DMS153 (cell line): ENCODE results near the gene NOP10.
"Not testable (repeated sequence)": the region's sequence is repeated elsewhere in the genome, so short reads cannot be mapped to it uniquely, and the experiment has no call there.

Experiments used
- DNase-seq: peaks from one replicate; lab custom pipeline; 2025; lab: John Stamatoyannopoulos, UW

The NOP10 gene

GRCh38 chr15:34358367-34358766 lies 15.4 kb upstream of the NOP10 start:
- DNase-seq = no peak

GRCh38 chr15:34357653-34358052 lies 14.7 kb upstream of the NOP10 start:
- no peak for DNase-seq

GRCh38 chr15:34355241-34355640 lies 12.3 kb upstream of the NOP10 start:
- DNase-seq = no peak

DNA sequence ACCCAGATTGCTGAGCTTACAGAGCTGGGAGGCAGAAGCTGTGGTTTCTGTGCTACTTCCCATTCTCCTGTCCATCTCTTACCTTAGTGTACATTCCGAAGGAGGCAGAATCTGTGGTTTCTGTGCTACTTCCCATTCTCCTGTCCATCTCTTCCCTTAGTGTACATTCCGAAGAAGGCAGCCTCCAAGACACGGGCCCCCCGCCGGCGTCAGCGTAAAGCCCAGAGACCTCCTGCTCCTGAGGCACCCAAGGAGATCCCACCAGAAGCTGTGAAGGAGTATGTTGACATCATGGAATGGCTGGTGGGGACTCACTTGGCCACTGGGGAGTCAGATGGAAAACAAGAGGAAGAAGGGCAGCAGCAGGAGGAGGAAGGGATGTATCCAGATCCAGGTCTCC lies 11.3 kb upstream of the NOP10 start:
- DNase-seq = no peak

DNA sequence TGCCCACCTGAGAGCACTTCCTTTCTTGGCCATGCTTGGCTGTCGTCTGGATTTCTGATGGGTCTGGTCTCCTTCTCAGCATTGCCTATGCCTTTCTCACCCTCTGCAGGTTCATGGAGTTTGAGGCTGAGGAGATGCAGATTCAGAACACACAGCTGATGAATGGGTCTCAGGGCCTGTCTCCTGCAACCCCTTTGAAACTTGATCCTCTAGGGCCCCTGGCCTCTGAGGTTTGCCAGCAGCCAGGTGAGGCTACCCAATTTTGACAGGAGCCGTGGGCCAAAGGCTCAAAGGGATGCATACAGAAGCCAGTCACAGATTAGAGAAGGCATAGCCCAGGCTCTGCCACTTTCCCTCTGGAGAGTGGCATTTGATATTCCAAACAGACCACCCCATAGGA lies 10.7 kb upstream of the NOP10 start:
- no peak for DNase-seq

DNA sequence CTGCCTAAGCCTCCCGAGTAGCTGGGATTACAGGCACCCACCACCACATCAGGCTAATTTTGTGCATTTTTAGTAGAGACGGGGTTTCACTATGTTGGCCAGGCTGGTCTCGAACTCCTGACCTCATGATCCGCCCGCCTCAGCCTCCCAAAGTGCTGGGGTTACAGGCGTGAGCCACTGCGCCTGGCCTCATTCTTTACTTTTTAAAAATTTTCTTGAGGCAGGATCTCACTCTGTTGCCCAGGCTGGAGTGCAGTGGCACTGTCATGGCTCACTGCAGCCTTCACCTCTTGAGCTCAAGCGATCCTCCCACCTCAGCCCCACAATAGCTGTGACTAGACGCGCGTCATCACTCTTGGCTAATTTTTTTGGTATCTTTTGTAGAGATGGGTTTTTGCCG lies 10.1 kb upstream of the NOP10 start:
- not testable (repeated sequence) for DNase-seq

DNA sequence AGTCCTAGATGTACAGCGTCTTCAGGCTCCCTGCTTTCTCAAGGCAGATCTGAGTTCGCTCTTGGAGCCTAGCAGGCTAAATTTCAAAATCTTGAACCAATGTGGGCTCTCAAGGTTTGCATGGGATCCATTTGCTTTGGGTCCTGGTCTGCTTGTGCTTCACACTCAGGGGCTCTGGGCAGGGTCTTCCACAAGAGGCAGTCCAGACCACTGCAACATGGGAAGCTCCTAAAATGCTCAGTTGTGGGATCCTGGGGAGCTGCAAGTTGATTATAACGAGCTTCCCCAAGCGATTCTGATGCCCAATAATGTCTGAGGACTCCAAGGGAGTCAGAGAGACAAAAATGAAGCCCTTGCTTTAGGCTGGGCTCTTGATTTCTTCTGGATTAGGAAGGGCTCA lies 6.8 kb upstream of the NOP10 start:
- no peak for DNase-seq

DNA sequence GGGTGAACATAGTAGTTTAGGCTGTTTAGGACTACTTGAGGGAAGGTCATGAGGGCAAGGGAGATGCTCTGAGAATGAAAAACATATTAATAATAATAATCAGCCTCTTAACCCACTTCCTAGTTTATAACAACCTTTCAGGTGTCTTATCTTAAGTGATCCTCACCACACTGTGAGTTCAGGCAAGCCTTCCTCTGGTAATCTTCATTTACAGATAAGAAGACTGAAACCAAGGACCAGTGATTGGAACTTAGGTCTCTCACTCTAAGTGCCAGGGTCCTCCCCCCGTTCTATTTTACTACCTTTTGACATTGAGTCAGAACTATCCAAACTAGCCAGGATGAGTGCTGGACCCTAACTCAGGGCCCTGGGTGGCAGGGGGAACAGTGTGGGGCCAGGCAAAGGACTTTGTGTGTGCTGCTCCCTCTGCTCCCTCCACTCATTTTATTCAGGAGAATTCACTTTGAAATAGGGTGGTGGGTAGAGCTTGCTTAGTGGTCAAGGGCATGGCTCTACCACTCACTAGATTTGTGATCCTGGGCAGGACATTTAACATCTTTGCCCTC lies 5.9 kb upstream of the NOP10 start:
- no peak for DNase-seq

DNA sequence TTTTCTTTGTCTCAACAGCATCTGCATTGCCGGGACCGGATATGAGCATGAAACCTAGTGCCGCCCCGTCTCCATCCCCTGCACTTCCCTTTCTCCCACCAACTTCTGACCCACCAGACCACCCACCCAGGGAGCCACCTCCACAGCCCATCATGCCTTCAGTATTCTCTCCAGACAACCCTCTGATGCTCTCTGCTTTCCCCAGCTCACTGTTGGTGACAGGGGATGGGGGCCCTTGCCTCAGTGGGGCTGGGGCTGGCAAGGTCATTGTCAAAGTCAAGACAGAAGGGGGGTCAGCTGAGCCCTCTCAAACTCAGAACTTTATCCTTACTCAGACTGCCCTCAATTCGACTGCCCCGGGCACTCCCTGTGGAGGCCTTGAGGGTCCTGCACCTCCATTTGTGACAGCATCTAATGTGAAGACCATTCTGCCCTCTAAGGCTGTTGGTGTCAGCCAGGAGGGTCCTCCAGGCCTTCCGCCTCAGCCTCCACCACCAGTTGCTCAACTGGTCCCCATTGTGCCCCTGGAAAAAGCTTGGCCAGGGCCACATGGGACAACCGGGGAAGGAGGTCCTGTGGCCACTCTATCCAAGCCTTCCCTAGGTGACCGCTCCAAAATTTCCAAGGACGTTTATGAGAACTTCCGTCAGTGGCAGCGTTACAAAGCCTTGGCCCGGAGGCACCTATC lies 5.2 kb upstream of the NOP10 start:
- no peak for DNase-seq

GRCh38 chr15:34342213-34342736 lies 661 bp downstream of the NOP10 start:
- DNase-seq = not testable (repeated sequence)

GRCh38 chr15:34341381-34342212 lies 1.3 kb downstream of the NOP10 start:
- no peak for DNase-seq

GRCh38 chr15:34339946-34340345 lies 3.0 kb downstream of the NOP10 start:
- no peak for DNase-seq

DNA sequence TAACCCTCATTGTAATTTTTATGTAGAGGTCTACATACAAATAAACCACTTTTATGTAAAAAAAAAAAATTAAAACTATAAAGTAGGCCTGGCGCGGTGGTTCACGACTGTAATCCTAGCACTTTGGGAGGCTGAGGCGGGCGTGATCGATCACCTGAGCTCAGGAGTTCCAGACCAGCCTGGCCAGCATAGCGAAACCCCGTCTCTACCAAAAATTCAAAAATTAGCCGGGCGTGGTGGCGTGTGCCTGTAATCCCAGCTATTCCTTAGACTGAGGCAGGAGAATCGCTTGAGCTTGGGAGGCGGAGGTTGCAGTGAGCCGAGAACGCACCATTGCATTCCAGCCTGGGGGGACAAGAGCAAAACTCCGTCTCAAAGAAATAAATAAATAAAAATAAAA lies 4.6 kb downstream of the NOP10 start:
- no peak for DNase-seq

DNA sequence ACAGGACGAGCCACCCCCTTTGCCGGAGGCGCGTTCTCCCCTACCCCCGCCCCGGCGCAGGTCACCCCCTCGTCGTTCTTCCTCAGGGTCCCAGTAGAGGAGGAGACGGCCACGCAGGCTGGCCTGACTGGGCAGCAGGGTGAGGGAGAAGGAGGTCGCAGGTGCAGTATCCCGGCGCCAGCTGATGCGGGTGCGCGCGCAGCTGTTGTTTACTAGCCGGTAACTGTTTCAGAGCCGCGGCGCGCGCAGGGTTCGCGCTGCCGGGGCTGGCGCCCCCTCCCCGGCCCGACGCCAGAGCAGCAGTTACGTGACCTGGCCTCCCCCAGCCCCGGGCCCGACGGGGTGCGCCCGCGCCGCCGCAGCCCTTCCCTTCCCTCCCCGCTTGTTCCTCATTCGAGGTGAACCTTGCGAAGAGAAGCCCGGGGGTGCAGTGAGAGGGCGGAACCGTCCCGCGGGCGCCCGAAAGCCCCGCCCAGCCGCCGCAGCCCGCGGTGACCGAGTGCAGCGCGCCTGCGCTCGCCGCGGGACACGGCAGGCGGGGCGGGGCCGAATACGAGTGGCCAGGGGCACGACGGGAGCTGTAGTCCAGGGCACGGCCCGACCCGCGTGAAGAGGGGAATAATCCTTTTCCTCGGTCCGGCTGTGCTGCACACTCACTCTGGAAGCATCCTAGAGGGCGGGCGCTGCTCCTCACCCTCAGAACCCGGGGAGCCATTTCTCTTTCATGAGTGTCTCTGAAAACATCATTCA lies 5.2 kb downstream of the NOP10 start, which contains the start of gene SLC12A6:
TSS of gene SLC12A6 (minus strand) at position 225 of the 750 bp plus-strand sequence. CDS start 1,101 bp downstream, outside the sequence.
- DNase-seq = peak; percentile 62

- no peak for DNase-seq
These were observed 5.9 kb downstream of the NOP10 start for GRCh38 chr15:34336991-34337556.

- no peak for DNase-seq
These were observed 6.5 kb downstream of the NOP10 start for GRCh38 chr15:34336231-34336990.

GRCh38 chr15:34335176-34336032 lies 7.5 kb downstream of the NOP10 start:
- DNase-seq = no peak

- no peak for DNase-seq
These were observed 8.3 kb downstream of the NOP10 start for GRCh38 chr15:34334672-34335071.

DNA sequence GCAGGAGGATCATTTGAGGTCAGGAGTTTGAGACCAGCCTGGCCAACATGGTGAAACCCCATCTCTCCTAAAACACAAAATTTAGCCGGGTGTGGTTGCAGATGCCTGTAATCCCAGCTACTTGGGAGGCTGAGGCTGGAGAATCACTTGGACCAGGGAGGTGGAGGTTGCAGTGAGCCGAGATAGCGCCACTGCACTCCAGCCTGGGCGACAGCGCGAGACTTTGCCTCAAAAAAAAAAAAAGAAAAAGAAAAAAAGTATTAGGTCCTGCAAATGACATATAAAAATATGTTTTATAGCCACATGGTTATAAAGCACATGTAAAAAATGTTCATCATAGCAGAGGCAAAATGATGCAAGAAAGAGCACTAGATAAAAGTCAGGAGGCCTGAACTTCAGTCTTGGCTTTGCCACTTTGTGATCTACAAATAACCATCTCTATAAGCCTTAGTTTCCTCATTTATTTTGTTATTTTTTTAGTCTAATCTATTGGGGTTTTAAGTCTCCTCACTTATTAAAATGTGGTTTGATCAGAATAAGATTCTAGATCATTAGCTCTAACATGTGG lies 10.3 kb downstream of the NOP10 start:
- no peak for DNase-seq

GRCh38 chr15:34331809-34332208 lies 11.1 kb downstream of the NOP10 start:
- DNase-seq = no peak
